Pancreas (tissue), 10 donors: ENCODE data around the gene INF2. TPM values are rescaled to one million over a fixed set of nuclear protein-coding genes. Genes with fewer than 3 reads are reported as not detected.

Experiments used
- ATAC-seq, 4 donors: fragments of 200-7000 bp; cut with Tn5 transposase; one replicate each; pipeline versions ENCODE4 v1.8.0 to v1.9.1; 2020; ENCODE audit warnings: mild to moderate bottlenecking in 4 of 4, moderate library complexity in 4 of 4
- DNase-seq, 6 donors: peaks; one replicate each; pipeline ENCODE4 v3.0.0-alpha.2; 2020
- FAIRE-seq: peaks from 2 replicates; lab custom pipeline; 2012; peaks lifted over from hg19 to GRCh38; lab: Jason Lieb, UNC
- H3K27ac ChIP-seq, 4 donors: fragments of 200-600 bp; sonication (generic); 1 replicate in 3 of 4; 2 replicates in 1 of 4; pipeline versions ENCODE4 v1.5.0 to v1.8.0; 2020
- H3K27me3 ChIP-seq, 4 donors: fragments of 200-600 bp; one replicate each; pipeline ENCODE4 v1.8.0; 2021
- H3K36me3 ChIP-seq, 3 donors: fragments of 200-600 bp; sonication (generic) in 1 of 3; one replicate each; pipeline versions ENCODE4 v1.5.0 to v1.8.0; 2020 to 2021
- H3K4me1 ChIP-seq, 3 donors: fragments of 200-600 bp; one replicate each; pipeline ENCODE4 v1.8.0; 2021
- H3K4me3 ChIP-seq, 4 donors: fragments of 200-600 bp; sonication (generic) in 2 of 4; one replicate each; pipeline versions ENCODE4 v1.5.0 to v1.8.0; 2020 to 2021
- H3K9me3 ChIP-seq, 4 donors: fragments of 200-600 bp; one replicate each; pipeline ENCODE4 v1.8.0; 2021
- CTCF ChIP-seq, 4 donors: fragments of 200-600 bp; sonication (generic) in 3 of 4; IDR thresholded peaks; one replicate each; pipeline versions ENCODE4 v1.5.0 to v1.8.0; 2021; ENCODE audit warnings: antibody characterized with exemption in 4 of 4
- WGBS, 2 donors: extraction: QIAGEN DNeasy Blood & Tissue Kit; methylation state at CpG; one replicate each; pipeline ENCODE4 v1.1.7; 2013; 5-methylcytosine and 5-hydroxymethylcytosine counted together
- intact Hi-C, 3 donors: fragments of 100-400 bp; cut with DNase I; formaldehyde crosslinking; loops; one replicate each; pipeline versions ENCODE4 v1.11.1 to v1.14.2; 2022
- polyA plus RNA-seq, 2 donors: library from polyadenylated mRNA; stranded (reverse); fragments of 200-250 nt; gene quantifications; one replicate each; pipeline ENCODE4 v1.2.3, GENCODE V29; 2013
- total RNA-seq, 6 donors: library from RNA; stranded (reverse); fragmentation: NEBNext Ultra II Directional in 4 of 6; extraction: Animal tissue kit (Norgen Biotek cat#: 25700) in 4 of 6; gene quantifications; one replicate each; pipeline versions ENCODE4 v1.2.1 to v1.2.4, GENCODE V29; 2021 to 2023
- donor health status: healthy with polysubstance abuse.
- donor health status: DM: no; HTN: no; CAD: no; lungs with moderate emphysema.
- donor health status: DM: no; HTN: no; CAD: no.
- donor health status: control.
- donor health status: control.
- donor health status: Bipolar disorder and iron deficiency.
- donor health status: DM: yes; HTN: yes; CAD: no.
- donor health status: DM: no; HTN: no; CAD: no.
- donor health status: DM: no; HTN: no; CAD: no.
- donor health status: DM: yes; HTN: yes; CAD: no.

Gene INF2
- total and polyA plus RNA-seq, 8 donors, result 20.4 to 80.8 (median 27.8) TPM

GRCh38 chr14:104688505-104689108 lies 811 bp upstream of the INF2 start:
- Histone ChIP-seq H3K27me3 (no peaks in the 10 kb centered on the region), H3K27ac (peak overlapping the region; percentile 78 to 89 (median 83)), H3K4me3 (peak overlapping the region; percentile 67 to 97 (median 87)), H3K9me3 (no peaks in the 10 kb centered on the region), H3K4me1 (peaks cover 10 to 20% (median 11%) of the 10 kb centered on the region in 3 donors), H3K36me3 (no peaks in the 10 kb centered on the region)
- intact Hi-C loops, result no loop called here
- 20 to 22% methylated on average over 24 of the region's 24 CpGs for WGBS, 2 donors
- peak; percentile 0 to 9 (median 5) for ATAC-seq
- peak in 5 of 6 donors; percentile 43 to 85 (median 61) for DNase-seq
- TF ChIP-seq CTCF (IDR thresholded peaks at IDR 0.05), result no peak
- FAIRE-seq, result no peak

DNA sequence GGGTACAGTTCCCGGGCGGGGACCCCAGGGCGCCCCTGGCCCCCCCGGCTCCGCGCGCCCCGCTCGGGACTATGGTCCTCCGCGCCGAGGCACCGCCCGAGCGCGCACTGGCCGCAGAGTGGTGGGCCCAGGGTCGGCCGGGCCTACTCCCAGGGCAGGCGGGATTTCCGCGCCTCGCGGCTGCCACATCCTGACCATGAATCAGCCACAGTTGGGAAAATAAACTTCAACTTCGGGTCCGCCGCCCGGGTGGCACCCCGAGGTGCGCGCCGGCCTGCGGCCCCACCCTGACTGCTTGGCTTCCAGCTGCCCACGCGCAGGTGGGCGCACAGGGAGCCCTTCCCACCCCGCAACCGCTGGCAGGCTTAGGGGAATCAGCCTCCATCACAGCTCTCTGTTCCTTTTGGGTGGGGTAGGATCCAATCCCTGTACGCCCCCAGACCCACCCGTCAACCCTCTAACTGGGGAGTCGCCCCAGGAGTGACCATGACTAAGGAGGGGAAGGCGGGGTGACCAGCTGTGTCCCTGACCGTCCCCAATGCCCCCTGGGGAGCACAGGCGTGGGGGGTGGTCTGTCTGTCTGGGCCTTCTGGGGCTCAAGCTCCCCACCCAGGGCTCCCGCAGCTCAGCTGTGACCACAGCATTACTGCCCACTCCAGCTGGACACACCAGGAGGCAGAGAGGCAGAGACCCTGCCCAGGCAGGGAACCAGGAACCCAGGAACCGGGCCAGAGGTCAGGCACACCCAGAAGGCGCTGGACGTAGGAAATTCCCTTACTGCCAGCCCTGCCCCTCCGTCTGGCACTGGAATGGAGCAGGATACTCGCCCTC lies 678 bp downstream of the INF2 start:
- Histone ChIP-seq H3K27ac (peak overlapping the region; percentile 78 to 89 (median 83)), H3K4me3 (peak overlapping the region; percentile 67 to 97 (median 87)), H3K27me3 (no peaks in the 10 kb centered on the region), H3K4me1 (peaks cover 10 to 20% (median 11%) of the 10 kb centered on the region in 3 donors), H3K9me3 (no peaks in the 10 kb centered on the region), H3K36me3 (no peaks in the 10 kb centered on the region)
- DNase-seq, result peak in 2 of 6 donors; percentile 48 to 79
- WGBS, 2 donors, result 6 to 7% methylated on average over 49 to 50 of the region's 50 CpGs
- TF ChIP-seq CTCF (IDR thresholded peaks at IDR 0.05), result no peak
- peak in 1 of 4 donors; percentile 17 for ATAC-seq
- intact Hi-C loops, result no loop called here
- FAIRE-seq, result no peak

GRCh38 chr14:104690861-104691455 lies 1.5 kb downstream of the INF2 start:
- Histone ChIP-seq H3K27ac (no peak overlapping the region), H3K4me3 (peak overlapping the region in 2 of 4 donors; percentile 91 to 97), H3K4me1 (peaks cover 10 to 20% (median 11%) of the 10 kb centered on the region in 3 donors), H3K9me3 (no peaks in the 10 kb centered on the region), H3K27me3 (no peaks in the 10 kb centered on the region), H3K36me3 (no peaks in the 10 kb centered on the region)
- no peak for TF ChIP-seq CTCF (IDR thresholded peaks at IDR 0.05)
- no peak for ATAC-seq
- intact Hi-C loops, result no loop called here
- WGBS, 2 donors, result 89 to 90% methylated on average over 16 of the region's 16 CpGs
- FAIRE-seq, result no peak
- peak in 1 of 6 donors; percentile 71 for DNase-seq

DNA sequence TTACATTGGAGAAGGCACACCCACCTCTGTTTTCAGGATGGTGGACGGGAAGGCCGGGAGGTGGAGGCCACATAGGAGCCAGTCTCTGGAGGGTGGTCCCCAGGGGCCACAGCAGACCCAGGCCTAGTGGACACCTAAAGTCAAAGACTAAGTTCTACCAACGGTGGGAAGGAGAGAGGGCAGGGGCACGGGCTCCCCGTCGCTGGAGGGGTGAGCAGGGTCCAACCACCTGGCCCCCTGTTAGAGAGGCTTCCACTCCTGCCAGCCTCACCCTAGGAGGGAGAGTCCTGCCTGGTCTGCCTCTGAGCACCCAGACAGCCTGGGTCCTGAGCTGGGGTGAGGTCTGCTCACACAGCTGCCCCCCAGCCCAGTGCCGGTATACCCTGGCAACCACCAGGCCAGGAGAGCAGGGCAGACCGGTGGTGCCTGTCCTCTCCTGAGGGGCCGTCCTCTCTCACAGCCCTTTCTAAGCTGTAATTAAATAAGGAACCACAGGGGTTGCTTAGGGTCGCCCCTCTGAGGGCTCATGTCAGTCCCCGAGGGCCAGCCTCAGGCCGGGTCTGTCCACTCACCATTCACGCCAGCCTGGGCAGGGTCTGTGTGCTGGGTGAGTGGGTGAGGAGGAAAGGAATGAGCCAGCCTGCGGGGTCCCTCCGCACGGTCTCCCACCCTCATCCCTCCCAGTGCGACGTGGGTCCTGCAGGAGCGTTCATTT lies 2.3 kb downstream of the INF2 start:
- Histone ChIP-seq H3K36me3 (no peaks in the 10 kb centered on the region), H3K9me3 (no peaks in the 10 kb centered on the region), H3K27me3 (no peaks in the 10 kb centered on the region), H3K4me3 (no peak overlapping the region), H3K27ac (no peak overlapping the region), H3K4me1 (peaks cover 10 to 20% (median 11%) of the 10 kb centered on the region in 3 donors)
- intact Hi-C loops, result no loop called here
- DNase-seq (peak in 2 of 6 donors; percentile 32 to 65), FAIRE-seq (no peak), ATAC-seq (no peak)
- WGBS, 2 donors, result 91 to 93% methylated on average over 18 to 19 of the region's 19 CpGs
- no peak for TF ChIP-seq CTCF (IDR thresholded peaks at IDR 0.05)
